Body of pancreas (tissue), 4 donors: ENCODE measurements around the gene RLN1. TPM values are rescaled to one million over a fixed set of nuclear protein-coding genes. Genes with fewer than 3 reads are reported as not detected.

Source experiments
- ATAC-seq: fragments of 150-250 bp; one replicate; pipeline ENCODE4 v1.9.1; 2016
- DNase-seq, 4 donors: peaks; one replicate each; pipeline ENCODE4 v3.0.0-alpha.2; 2019
- H3K27ac ChIP-seq, 4 donors: fragments of 200-600 bp; sonication (generic); 1 replicate in 3 of 4; 2 replicates in 1 of 4; pipeline versions ENCODE4 v1.5.1 to v1.6.1; 2016 to 2019; ENCODE audit warnings: mild to moderate bottlenecking in 1 of 4, mixed read lengths in 1 of 4, moderate library complexity in 1 of 4
- H3K27me3 ChIP-seq, 2 donors: fragments of 200-600 bp; sonication (generic); one replicate each; pipeline ENCODE4 v1.6.0; 2016; ENCODE audit warnings: mild to moderate bottlenecking in 1 of 2
- H3K36me3 ChIP-seq, 2 donors: fragments of 200-600 bp; sonication (generic); replicated peaks in 1 of 2; 2 replicates each; pipeline ENCODE4 v1.5.1; 2016; ENCODE audit warnings: low read depth in 2 of 2; ENCODE audit not compliant: insufficient read depth in 1 of 2
- H3K4me1 ChIP-seq: fragments of 200-600 bp; sonication (generic); one replicate; pipeline ENCODE4 v1.6.0; 2016
- H3K4me3 ChIP-seq, 2 donors: fragments of 200-600 bp; sonication (generic); 1 replicate in 1 of 2; 2 replicates in 1 of 2; pipeline ENCODE4 v1.5.1; 2016 to 2019
- H3K9me3 ChIP-seq, 3 donors: fragments of 200-600 bp; sonication (generic); 1 replicate in 2 of 3; 2 replicates in 1 of 3; pipeline ENCODE4 v1.5.1; 2016
- POLR2A ChIP-seq, 3 donors: fragments of 450-650 bp; IDR thresholded peaks; one replicate each; pipeline ENCODE4 v1.6.1; 2016; ENCODE audit warnings: antibody characterized with exemption in 3 of 3, mild to moderate bottlenecking in 2 of 3
- WGBS, 2 donors: methylation state at CpG; one replicate each; pipeline ENCODE4 v1.1.5; 2017; 5-methylcytosine and 5-hydroxymethylcytosine counted together
- intact Hi-C: fragments of 100-400 bp; cut with DNase I; formaldehyde crosslinking; loops from one replicate; pipeline ENCODE4 v1.15.1; 2023
- total RNA-seq, 2 donors: library from RNA; depleted of rRNA; stranded (reverse); fragments of >200 nt; gene quantifications; one replicate each; pipeline ENCODE4 v1.1.0, GENCODE V29; 2016
- TF ChIP-seq, protein P1 (sequence below), 7 experiments: fragments of 450-650 bp in 4 of 7; fragments of 200-600 bp in 3 of 7; sonication (generic) in 3 of 7; IDR thresholded peaks; one replicate each; pipeline ENCODE4 v1.5.1; 2016 to 2019; ENCODE audit warnings: antibody characterized with exemption in 7 of 7

RLN1 gene
- total RNA-seq, 2 donors from 2014 or later, result not detected

DNA sequence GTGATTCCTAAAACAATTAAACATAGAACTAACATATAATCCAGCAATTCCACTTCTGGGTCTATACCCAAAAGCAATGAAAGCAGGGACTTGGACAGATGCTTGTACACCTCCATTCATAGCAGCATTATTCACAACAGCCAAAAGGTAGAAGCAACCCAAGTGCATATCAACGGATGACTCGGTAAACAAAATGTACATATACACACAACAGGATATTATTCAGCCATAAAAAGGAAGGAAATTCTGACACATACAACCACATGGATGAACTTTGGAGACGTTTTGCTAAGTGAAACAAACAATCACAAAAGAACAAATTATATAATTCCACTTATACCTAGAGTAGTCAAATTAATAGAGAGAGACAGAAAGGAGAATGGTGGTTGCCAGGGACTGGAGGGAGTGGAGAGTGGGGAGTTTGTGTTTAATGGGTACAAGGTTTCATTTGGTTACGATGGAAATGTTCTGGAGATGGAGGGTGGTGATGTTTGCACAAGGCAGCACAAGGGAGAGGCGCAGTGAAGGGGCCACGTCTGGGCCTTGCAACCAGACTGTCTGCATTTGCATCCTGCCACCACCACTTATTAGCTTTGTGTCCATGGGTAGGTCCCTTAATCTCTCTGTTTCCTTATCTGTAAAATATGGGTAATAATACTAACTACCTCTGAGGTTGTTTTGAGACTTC, 36.3 kb upstream of the RLN1 start:
- H3K27ac ChIP-seq, result no peak overlapping the region
- no peaks in the 10 kb centered on the region for H3K27me3 ChIP-seq
- intact Hi-C loops, result no loop called here
- no peaks in the 10 kb centered on the region for H3K36me3 ChIP-seq
- WGBS, 2 donors, result 74 to 75% methylated on average over 6 of the region's 6 CpGs
- ATAC-seq (no peak), DNase-seq (no peak)
- no peak for TF ChIP-seq POLR2A (IDR thresholded peaks at IDR 0.05)
- TF ChIP-seq, protein P1, sequence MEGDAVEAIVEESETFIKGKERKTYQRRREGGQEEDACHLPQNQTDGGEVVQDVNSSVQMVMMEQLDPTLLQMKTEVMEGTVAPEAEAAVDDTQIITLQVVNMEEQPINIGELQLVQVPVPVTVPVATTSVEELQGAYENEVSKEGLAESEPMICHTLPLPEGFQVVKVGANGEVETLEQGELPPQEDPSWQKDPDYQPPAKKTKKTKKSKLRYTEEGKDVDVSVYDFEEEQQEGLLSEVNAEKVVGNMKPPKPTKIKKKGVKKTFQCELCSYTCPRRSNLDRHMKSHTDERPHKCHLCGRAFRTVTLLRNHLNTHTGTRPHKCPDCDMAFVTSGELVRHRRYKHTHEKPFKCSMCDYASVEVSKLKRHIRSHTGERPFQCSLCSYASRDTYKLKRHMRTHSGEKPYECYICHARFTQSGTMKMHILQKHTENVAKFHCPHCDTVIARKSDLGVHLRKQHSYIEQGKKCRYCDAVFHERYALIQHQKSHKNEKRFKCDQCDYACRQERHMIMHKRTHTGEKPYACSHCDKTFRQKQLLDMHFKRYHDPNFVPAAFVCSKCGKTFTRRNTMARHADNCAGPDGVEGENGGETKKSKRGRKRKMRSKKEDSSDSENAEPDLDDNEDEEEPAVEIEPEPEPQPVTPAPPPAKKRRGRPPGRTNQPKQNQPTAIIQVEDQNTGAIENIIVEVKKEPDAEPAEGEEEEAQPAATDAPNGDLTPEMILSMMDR (IDR thresholded peaks at IDR 0.05), result no peak
- no peak overlapping the region for H3K4me3 ChIP-seq
- no peaks in the 10 kb centered on the region for H3K4me1 ChIP-seq
- no peaks in the 10 kb centered on the region for H3K9me3 ChIP-seq

DNA sequence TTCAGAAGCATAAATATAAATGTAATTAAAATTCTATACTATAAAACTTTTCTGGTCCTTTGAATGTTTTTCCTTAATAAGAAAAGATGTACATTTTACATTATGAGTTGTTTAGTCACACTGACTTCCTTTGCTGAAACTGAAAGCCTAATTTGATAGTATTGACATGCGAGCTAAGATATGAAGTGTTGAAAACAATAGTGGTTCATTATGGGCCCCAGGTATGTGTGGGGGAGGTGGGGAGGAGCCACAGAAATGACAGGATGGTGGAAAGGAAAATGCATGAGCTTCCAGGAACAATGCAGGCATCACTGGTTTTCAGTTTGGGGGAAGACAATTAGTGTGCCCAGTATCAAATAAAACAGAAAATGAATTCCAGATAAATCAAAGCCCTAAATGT, 35.4 kb upstream of the RLN1 start:
- TF ChIP-seq, protein P1 (IDR thresholded peaks at IDR 0.05), result no peak
- TF ChIP-seq POLR2A (IDR thresholded peaks at IDR 0.05), result no peak
- Histone ChIP-seq H3K4me3 (no peak overlapping the region), H3K27ac (no peak overlapping the region), H3K27me3 (no peaks in the 10 kb centered on the region), H3K36me3 (no peaks in the 10 kb centered on the region), H3K9me3 (no peaks in the 10 kb centered on the region), H3K4me1 (no peaks in the 10 kb centered on the region)
- WGBS, 2 donors, result 62 to 78% methylated on average over 1 of the region's 1 CpG
- ATAC-seq, result no peak
- intact Hi-C loops, result no loop called here
- no peak for DNase-seq

DNA sequence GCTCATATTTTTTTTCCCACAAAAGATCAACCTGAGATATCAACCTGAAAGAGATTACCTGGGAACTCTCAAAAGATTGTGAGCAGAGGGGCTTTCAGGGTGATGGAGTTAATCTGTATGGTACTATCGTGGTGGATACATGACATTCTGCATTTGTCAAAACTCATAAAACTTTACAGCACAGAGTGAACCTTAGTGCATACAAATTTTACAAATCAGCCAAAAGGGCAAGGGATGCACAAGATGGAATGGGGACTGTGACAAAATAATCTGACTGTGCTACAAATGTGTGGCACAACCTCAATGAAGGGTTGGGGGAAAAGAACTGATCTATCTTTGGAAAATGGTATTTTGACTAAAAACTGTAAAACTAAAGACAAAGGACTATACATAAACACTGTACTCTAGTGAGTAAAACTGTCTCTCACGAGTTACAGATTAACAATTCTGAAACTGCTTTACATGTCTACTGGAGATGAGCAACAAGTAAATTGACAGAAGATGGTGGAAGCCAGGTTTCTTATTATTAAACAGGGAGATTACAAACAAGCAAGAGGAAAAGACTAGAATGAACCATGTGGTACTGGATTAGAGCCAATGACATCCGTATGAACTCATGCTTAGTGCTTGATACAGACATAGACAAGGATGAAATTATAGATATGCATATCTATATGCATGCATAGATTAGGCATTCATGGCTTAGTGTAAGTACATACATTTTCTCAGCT, 24.8 kb upstream of the RLN1 start:
- TF ChIP-seq, protein P1 (IDR thresholded peaks at IDR 0.05), result no peak
- no peak for TF ChIP-seq POLR2A (IDR thresholded peaks at IDR 0.05)

DNA sequence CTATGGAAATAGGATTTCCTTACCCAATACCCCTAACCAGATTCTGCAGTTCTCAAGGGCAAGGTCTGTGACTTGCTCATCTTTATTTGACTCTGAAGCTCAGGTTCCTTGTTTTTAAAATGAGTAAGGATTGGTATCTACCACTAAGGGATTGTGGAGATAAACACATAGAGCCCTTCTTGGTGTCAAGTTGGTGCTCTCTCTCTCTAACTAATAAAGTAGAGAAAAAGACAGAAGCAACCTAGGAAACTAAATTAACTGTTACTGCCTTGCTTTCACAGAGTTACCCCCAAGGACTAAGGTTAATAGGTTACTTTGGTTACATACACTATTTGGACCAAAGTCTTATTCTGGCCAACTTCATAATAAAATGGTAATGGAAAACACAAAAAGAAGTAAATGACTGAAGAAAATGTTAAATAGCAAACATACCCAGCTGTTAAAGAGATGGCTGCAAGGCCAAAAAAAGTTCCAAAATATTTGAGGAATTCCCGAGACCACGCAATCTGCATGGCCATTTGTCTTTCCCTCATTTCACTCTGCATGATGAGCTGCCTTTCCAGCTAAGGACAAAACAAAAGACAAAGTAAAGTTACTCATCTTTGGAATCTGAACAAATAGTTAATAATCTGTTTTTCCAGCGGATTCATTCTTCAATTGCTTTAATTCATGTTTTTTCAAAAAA, 21.8 kb upstream of the RLN1 start:
- ATAC-seq, result no peak
- no peaks in the 10 kb centered on the region for H3K36me3 ChIP-seq

More for the DNA sequence above, 24.8 kb upstream of the RLN1 start:
- H3K27ac ChIP-seq, result no peak overlapping the region
- H3K4me1 ChIP-seq, result no peaks in the 10 kb centered on the region
- WGBS, 2 donors, result 48 to 78% methylated on average over 3 of the region's 3 CpGs
- intact Hi-C loops, result no loop called here
- no peaks in the 10 kb centered on the region for H3K36me3 ChIP-seq
- DNase-seq (no peak), ATAC-seq (no peak)
- H3K27me3 ChIP-seq, result no peaks in the 10 kb centered on the region
- H3K4me3 ChIP-seq, result no peak overlapping the region
- peaks cover 0 to 6% (median 0%) of the 10 kb centered on the region in 3 donors for H3K9me3 ChIP-seq

More for the DNA sequence above, 21.8 kb upstream of the RLN1 start:
- TF ChIP-seq, protein P1 (IDR thresholded peaks at IDR 0.05), result no peak
- no peak for TF ChIP-seq POLR2A (IDR thresholded peaks at IDR 0.05)
- H3K27me3 ChIP-seq, result no peaks in the 10 kb centered on the region
- intact Hi-C loops, result no loop called here
- H3K4me3 ChIP-seq, result no peak overlapping the region
- DNase-seq, result no peak
- 89 to 90% methylated on average over 3 of the region's 3 CpGs for WGBS, 2 donors
- H3K4me1 ChIP-seq, result no peaks in the 10 kb centered on the region
- no peaks in the 10 kb centered on the region for H3K9me3 ChIP-seq
- H3K27ac ChIP-seq, result no peak overlapping the region
